Glutamatergic neuron (in vitro differentiated cells): ENCODE data around the gene CDH23. TPM values are rescaled to one million over a fixed set of nuclear protein-coding genes. Genes with fewer than 3 reads are reported as not detected.

Experiments
- DNase-seq: peaks from one replicate; pipeline ENCODE4 v3.0.0; 2022
- H3K27ac Mint-ChIP-seq: one replicate; pipeline ENCODE4 v1.8.0; 2020; ENCODE audit warnings: mild to moderate bottlenecking, mixed read lengths, inconsistent platforms; ENCODE audit not compliant: unreplicated experiment
- H3K27me3 Mint-ChIP-seq: one replicate; pipeline ENCODE4 v1.8.0; 2020; ENCODE audit warnings: mild to moderate bottlenecking, moderate library complexity, mixed read lengths, inconsistent platforms; ENCODE audit not compliant: unreplicated experiment
- H3K36me3 Mint-ChIP-seq: one replicate; pipeline ENCODE4 v1.8.0; 2020; ENCODE audit warnings: mild to moderate bottlenecking, mixed read lengths, inconsistent platforms; ENCODE audit not compliant: unreplicated experiment
- H3K4me1 Mint-ChIP-seq: one replicate; pipeline ENCODE4 v1.8.0; 2020; ENCODE audit warnings: mild to moderate bottlenecking, low read depth, mixed read lengths, inconsistent platforms; ENCODE audit not compliant: unreplicated experiment
- H3K4me3 Mint-ChIP-seq: one replicate; pipeline ENCODE4 v1.8.0; 2020; ENCODE audit warnings: mild to moderate bottlenecking, mixed read lengths, inconsistent platforms; ENCODE audit not compliant: unreplicated experiment
- H3K9me3 Mint-ChIP-seq: one replicate; pipeline ENCODE4 v1.8.0; 2020; ENCODE audit warnings: mild to moderate bottlenecking, moderate library complexity, mixed read lengths, inconsistent platforms; ENCODE audit not compliant: unreplicated experiment
- CTCF ChIP-seq: fragments of 200-600 bp; sonication (generic); IDR thresholded peaks from one replicate; pipeline ENCODE4 v1.5.0; 2021; ENCODE audit not compliant: partially characterized antibody, unreplicated experiment
- total RNA-seq: library from RNA; stranded (reverse); fragmentation: NEBNext Ultra II Directional; extraction: Animal tissue kit (Norgen Biotek cat#: 25700); gene quantifications from one replicate; pipeline ENCODE4 v1.2.1, GENCODE V29; 2021; ENCODE audit not compliant: unreplicated experiment

CDH23 gene
- total RNA-seq, 1 donor from 2014 or later = 2.0 TPM

DNA sequence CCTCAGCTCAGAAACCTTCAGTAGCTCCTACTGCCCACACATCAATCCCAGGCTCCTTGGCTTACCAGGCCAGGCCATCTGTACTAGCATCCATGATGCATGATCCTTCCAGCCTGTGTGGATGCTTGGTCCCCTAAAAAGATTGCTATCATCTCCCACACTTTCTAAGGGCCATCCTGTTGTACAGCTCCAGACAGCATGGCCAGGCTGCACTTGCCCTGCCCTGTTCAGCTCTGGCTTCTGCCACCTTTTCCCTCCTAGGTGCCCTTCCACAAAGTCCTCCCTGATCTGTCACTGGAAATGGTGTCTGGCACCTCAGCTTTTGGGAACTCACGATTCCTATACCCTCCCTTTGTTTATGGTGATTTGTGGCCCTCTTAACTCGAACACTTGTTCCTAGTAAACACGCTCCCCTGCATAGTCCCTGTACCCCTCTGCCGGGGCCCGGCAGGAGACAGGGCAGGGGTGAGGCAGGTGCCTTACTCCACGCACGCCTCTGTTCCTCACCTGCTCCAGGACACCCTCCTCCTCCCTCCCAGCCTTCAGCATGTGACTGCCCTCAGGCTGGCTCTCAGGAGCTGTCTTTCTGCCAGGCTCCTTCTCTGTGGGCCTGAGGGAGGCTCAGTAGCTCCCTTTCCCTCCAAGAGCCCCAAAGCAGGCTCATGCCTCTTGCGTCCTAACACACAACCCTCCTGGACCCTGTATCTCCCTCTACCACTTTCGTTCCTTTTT, 71.8 kb downstream of the CDH23 start:
- Mint-ChIP-seq H3K4me3 (no peak overlapping the region), H3K9me3 (no peaks in the 10 kb centered on the region), H3K4me1 (no peaks in the 10 kb centered on the region), H3K27me3 (peaks cover 2% of the 10 kb centered on the region), H3K27ac (no peak overlapping the region), H3K36me3 (no peaks in the 10 kb centered on the region)
- no peak for DNase-seq
- no peak for TF ChIP-seq CTCF

DNA sequence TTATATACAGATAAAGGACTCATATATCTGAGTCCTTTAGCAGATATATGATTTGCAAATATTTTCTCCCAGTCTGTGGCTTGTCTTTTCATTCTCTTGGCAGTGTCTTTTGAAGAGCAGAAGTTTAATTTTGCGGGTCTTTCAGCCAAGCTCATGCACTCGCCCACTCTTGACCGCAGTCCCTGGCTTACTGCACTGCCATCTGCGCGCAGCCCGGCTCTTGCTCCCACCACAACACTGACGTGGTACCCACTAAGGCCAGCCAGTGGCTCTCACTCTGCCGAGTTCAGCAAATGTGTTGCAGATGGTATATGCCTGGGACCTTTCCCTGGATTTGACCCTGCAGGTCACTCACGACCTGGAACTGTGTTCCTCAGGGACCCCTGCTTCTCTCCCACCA, 74.3 kb downstream of the CDH23 start:
- Mint-ChIP-seq H3K27ac (no peak overlapping the region), H3K4me3 (no peak overlapping the region)

GRCh38 chr10:71471957-71472365, 75.2 kb downstream of the CDH23 start:
- peaks cover 6% of the 10 kb centered on the region for H3K27me3 Mint-ChIP-seq
- no peaks in the 10 kb centered on the region for H3K9me3 Mint-ChIP-seq
- peaks cover 5% of the 10 kb centered on the region for H3K4me1 Mint-ChIP-seq
- DNase-seq = no peak
- H3K36me3 Mint-ChIP-seq = no peaks in the 10 kb centered on the region
- no peak for TF ChIP-seq CTCF
- no peak overlapping the region for H3K4me3 Mint-ChIP-seq
- no peak overlapping the region for H3K27ac Mint-ChIP-seq

More for the DNA sequence above, 74.3 kb downstream of the CDH23 start:
- no peaks in the 10 kb centered on the region for H3K36me3 Mint-ChIP-seq
- peaks cover 6% of the 10 kb centered on the region for H3K27me3 Mint-ChIP-seq
- DNase-seq = no peak
- H3K4me1 Mint-ChIP-seq = peaks cover 5% of the 10 kb centered on the region
- H3K9me3 Mint-ChIP-seq = no peaks in the 10 kb centered on the region
- TF ChIP-seq CTCF = no peak

DNA sequence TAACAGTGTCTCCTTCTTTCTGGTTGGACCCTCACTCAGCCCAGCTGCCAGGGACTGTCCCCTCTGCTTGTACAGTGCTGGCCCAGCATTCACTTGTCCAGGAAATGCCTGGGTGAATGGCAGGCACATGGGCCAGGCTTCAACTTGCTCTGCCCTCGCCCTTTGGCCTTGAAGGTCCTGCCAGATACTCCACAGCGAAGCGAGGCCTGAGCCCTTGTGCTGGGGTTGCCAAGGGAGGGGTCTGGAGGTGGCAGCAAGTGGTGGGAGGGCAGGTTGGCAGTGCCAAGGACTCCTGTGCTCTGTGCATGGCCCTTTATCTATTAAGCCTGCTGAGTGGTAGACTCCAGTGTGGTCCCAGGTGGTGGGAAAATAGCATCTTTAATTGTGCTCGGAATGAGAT, 75.7 kb downstream of the CDH23 start:
- Mint-ChIP-seq H3K4me1 (peaks cover 5% of the 10 kb centered on the region), H3K9me3 (no peaks in the 10 kb centered on the region), H3K27me3 (peaks cover 6% of the 10 kb centered on the region), H3K36me3 (no peaks in the 10 kb centered on the region), H3K4me3 (no peak overlapping the region), H3K27ac (no peak overlapping the region)
- TF ChIP-seq CTCF = no peak
- DNase-seq = no peak

GRCh38 chr10:71472912-71473311, 76.2 kb downstream of the CDH23 start:
- Mint-ChIP-seq H3K27me3 (peaks cover 6% of the 10 kb centered on the region), H3K27ac (no peak overlapping the region), H3K36me3 (no peaks in the 10 kb centered on the region), H3K4me3 (no peak overlapping the region), H3K9me3 (no peaks in the 10 kb centered on the region), H3K4me1 (peaks cover 5% of the 10 kb centered on the region)
- TF ChIP-seq CTCF = no peak
- no peak for DNase-seq
